M059J (cell line): ENCODE measurements around the gene EIF2D. TPM values are rescaled to one million over a fixed set of nuclear protein-coding genes. Genes with fewer than 3 reads are reported as not detected.
A peak's percentile ranks its signal among the peaks of the same experiment; 100 is the strongest.
"Not testable (repeated sequence)": the region's sequence is repeated elsewhere in the genome, so short reads cannot be mapped to it uniquely, and the experiment has no call there.

ENCODE experiments used
- DNase-seq: peaks from one replicate; pipeline ENCODE4 v3.0.0-alpha.2; 2012; ENCODE audit warnings: low read depth
- total RNA-seq: library from RNA; depleted of rRNA; stranded (reverse); fragments of >200 nt; shearing (Covaris generic); gene quantifications from 2 replicates; pipeline ENCODE4 v1.2.3, GENCODE V29; 2014

Gene EIF2D
- total RNA-seq, 1 experiment from 2014 or later: 39.0 TPM

DNA sequence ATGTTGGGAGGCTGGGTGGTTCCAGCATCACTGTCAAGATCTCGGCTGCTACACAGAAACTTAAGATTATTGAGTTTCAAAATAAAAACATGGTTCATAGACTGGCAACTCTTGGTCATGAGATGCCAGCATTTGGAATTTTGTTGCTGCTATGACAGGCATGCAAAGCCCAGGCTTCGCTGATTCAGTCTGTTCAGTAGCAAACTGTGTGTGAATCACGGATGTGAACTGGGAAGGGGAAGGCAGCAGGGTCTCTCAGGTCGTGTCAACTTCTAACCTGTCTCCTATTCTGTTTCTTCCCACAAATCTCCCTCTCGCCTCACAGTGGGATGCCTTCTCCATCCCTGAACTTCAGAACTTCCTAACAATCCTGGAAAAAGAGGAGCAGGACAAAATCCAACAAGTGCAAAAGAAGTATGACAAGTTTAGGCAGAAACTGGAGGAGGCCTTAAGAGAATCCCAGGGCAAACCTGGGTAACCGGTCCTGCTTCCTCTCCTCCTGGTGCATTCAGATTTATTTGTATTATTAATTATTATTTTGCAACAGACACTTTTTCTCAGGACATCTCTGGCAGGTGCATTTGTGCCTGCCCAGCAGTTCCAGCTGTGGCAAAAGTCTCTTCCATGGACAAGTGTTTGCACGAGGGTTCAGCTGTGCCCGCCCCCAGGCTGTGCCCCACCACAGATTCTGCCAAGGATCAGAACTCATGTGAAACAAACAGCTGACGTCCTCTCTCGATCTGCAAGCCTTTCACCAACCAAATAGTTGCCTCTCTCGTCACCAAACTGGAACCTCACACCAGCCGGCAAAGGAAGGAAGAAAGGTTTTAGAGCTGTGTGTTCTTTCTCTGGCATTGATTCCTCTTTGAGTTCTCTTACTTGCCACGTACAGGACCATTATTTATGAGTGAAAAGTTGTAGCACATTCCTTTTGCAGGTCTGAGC is 25.5 kb downstream of the EIF2D start:
- no peak for DNase-seq

DNA sequence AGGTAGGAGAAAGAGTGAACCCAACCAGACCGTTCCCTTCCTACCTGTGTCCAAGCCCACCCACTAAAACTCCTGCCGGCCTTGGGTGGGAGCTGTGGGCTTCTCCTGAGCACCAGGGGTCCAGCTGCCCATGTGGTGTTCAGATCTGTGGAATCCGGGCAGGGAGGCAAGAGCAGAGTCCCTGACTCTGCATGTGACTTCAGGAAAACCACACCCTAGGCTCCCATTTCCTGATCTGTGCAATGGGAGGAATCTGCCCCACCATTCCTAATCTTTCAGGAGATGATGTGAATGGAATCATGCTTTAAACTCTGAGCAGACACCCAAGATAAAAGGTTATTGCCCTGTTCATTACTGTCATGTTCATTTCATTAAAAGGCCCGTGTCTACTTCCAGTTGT is 27.6 kb downstream of the EIF2D start:
- DNase-seq: no peak

DNA sequence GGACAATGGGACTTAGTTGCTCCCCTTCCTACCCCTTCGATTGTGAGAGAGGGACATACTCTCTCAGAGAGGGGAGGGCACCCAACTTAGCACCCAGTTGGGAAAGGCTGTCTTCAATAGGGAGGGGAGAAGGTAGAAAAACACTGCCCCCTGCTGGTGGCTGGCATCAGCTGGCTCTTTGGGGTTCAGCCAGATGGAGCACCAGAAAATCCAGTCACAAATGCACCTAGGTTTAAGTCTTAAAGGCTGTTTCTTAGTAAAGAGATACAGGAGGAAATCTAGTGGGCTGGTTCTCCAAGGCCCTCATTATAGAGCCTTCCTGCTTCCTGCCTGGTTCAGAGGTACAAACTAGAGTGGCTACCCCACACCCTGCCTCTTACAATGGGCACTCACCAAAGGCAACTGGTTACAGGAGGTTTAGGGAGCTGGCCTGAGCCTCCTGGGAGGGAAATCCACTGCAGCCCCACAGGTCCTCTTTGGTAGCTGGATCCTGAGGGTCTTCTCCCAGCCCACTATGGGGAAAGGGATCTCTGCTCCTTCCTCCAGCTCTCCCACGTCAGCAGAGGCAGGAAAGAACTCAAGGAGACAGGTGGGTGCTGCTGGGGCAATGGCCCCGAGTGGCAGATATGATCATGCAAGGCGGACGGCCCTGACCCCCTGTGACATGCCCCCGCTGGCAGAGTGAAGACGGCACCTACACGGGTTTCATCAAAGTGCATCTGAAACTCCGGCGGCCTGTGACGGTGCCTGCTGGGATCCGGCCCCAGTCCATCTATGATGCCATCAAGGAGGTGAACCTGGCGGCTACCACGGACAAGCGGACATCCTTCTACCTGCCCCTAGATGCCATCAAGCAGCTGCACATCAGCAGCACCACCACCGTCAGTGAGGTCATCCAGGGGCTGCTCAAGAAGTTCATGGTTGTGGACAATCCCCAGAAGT is 28.3 kb downstream of the EIF2D start:
- DNase-seq: peak; percentile 66

DNA sequence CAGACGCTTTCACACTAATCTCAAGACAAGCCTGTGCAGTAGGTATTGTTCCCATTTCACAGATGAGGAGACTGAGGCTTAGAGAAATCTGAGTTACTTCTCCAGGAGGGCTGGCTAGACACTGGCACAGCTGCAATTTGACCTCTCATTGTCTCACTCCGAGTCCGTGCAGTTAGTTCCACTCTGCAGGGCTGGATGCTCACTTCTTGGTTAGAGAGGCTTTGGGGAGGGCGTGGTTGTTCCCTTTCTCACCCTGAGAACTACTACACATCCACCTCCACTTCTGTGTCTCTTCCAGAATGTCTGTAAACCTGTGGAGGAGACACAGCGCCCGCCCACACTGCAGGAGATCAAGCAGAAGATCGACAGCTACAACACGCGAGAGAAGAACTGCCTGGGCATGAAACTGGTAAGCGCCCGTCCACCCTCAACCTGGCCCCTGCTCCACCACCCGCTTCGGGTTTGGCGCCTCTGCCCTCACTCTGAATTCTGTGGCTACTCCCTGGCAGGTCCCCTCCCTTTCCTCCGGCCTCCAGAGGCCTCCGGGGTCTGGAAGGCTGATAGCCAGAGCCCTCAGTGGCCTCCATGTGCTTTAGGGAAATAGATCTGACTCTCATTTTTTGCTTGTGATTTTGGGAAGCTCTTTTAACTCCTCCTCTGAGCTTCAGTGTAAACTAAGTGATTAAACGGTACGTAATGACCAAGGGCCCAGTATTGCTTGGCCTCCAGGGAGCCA is 29.1 kb downstream of the EIF2D start:
- DNase-seq: no peak

DNA sequence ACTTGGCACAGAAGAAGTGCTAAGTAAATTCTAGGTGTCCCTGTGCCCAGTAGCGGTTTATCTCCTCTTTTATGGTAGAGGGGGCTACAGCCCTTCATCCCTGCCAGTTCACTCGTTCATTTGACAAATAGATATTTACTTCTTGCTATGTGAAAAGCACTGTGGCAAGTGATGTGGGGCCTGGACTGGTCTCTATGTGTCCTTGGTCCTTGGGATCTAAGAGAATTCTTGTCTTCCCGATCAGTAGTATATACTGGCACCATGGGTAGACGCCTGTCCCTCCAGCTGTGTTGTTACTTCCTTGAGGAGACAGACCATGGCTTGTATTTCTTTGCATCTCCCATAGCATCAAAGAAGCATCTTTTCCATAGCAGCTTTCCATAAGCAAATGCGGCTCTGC is 29.7 kb downstream of the EIF2D start:
- no peak for DNase-seq

DNA sequence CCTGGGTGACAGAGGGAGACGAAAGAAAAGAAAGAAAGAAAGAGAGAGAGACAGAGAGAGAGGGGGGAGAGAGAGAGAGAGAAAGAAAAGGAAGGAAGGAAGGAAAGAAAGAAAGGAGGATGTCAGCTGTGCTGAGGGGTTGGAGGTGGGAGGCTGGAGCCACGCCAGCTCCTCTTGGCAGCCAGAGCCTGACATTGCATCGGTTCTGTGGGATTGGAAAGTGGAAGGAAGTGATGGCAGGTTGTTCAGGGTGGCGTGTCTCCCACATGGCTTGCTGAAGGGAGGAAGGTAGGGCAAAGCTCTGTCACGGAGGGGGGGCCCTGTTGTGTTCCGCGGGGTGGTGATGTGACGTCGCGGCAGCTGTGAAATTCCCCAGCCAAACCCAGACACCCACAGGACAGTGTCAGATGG is 30.7 kb downstream of the EIF2D start:
- no peak for DNase-seq

DNA sequence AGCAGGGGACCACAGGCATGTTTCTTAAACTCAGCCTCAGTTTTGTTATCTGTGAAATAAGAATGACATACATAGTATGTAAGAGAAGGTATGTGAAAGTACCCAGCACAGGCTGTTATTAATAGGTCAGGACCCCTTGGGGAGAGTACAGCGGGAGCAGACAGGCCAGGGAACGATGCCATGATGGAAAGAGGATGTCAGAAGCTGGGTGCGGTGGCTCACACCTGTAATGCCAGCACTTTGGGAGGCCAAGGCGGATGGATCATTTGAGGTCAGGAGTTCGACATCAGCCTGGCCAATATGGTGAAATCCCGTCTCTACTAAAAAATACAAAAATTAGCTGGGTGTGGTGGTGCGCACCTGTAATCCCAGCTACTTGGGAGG is 31.2 kb downstream of the EIF2D start:
- not testable (repeated sequence) for DNase-seq

DNA sequence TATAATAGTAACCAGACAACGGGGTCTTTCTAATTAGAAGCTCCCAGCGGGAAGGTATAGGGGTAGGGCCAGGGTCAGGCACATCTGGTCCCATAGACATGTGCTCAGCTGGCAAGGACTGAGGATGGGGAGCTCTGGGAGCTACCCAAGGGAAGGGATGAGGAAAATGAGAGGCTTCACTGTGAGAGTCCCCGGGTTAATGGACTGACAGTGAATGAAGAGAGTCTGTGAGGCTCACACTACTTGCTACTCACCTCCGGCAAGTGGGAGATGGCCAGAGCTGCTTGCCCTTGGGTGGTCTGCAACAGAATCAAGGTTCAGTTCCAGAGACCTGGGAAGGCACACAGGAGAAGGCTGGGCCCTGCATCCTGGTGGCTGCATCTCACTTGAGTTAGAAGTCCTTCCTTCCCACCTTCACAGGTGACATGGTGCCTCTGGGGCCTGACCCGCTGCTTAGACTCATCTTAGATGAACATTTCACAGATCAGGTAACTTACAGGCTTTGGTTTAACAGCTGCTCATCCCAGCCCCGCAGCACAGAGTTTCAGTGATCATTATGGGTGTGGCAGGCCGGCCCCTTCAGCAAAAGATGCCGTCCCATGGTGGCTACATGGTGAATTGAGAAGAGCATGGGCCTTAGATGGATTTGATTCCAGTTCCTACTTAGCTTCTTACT is 31.7 kb downstream of the EIF2D start:
- no peak for DNase-seq

DNA sequence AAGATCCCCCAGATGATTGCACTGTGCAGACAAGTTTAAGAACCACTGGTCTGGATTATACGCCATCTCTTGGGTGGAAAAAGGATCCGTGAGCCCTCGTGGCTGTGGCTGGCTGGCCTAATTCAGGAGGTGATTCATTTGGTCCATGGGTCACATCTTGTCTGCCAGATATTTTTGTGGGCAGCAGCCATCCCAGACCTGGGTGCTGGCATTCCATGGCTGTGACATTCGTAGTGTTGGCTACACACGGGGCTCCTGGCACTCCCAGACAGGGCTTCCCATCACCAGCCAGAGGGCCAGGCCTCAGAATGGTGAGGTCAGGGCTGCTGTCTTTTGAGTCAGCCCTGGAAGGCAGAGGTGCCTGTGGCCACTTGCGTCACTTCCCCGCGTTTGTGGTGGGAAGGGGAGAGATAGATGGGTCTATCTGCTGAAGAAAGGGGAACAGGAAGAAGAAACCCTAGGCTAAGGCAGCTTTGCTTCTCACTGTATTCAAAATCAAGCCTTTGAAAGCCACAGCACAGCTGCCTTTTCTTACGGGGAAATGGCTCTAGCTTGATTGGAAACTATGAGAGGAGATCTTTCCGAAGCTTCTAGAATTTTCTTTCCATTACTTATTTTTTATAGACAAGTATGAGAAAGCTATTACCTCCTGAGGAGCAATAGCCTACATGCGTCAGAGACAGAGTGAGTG is 32.4 kb downstream of the EIF2D start:
- DNase-seq: peak; percentile 97

DNA sequence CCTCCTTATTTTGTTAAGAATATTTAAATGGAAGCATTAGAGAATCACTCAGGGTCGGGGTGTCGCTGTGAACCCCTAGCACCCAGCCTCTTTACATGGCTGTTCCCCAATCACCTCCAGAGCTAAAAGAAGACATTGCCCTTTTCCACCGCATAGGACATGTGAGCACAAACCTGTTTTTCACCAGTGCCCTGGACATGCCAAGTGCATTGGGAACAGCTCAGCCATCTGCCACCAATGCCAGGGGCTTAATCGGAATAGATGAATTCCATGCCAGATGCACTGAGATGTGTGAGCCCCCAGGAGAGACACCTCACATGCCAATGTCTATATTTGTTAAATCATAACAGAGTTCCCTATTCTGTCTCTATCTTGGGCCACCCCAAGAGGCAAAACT is 33.3 kb downstream of the EIF2D start:
- no peak for DNase-seq

DNA sequence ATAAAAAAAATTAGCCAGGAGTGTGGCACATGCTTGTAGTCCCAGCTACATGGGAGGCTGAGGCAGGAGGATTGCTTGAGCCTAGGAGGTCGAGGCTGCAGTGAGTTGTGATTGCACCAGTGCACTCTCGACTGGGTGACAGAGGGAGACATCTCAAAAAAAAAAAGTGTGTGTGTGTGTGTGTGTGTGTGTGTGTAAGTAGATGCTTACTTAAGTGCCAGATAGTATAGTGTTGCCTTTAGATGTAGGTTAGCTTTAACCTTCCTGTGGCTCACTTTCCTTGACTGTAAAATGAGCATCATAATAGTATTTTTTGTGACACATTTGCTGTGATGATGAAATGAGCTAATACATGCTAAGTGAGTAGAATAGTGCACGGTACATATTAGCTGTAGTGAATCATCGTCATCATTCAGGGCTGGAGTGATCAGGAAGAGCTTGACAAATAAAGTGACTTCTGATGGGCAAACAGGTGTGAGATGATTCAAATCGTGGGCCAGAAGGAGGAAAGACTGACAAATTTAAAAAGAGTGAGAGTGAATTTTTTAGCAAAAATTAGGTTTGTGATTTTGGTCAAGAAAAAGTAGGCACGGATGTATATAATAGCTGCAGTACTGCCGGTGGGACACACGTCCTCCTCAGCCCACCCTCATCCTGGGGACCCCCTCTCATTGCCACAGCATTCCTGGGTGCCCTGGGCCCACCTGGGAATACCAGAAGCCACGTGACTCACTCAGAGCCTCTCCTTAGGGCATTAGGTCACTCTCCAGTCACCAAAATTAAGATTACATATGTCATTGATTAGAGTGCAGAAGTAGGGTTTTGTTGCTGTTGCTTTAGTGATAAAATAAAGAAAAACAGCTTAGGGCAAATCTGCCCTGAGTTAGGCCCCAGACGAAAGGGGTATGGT is 33.9 kb downstream of the EIF2D start:
- no peak for DNase-seq

DNA sequence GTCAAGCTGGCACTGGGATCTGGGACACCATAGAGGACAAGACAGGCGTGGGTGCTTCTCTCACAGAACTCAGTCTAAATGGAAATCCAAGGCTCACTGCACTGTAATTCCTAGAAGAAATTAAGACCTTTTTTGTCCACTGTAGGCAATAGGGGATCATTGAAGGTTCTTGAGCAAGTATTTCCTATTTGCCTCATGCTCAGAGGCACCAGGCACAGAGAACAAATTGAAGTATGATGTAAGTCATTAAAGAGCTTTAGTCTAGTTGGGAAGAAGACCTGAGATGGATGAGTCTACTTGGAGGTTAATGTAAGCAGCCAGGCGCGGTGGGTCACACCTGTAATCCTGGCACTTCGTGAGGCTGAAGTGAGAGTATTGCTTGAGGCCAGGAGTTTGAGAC is 34.6 kb downstream of the EIF2D start:
- DNase-seq: no peak

DNA sequence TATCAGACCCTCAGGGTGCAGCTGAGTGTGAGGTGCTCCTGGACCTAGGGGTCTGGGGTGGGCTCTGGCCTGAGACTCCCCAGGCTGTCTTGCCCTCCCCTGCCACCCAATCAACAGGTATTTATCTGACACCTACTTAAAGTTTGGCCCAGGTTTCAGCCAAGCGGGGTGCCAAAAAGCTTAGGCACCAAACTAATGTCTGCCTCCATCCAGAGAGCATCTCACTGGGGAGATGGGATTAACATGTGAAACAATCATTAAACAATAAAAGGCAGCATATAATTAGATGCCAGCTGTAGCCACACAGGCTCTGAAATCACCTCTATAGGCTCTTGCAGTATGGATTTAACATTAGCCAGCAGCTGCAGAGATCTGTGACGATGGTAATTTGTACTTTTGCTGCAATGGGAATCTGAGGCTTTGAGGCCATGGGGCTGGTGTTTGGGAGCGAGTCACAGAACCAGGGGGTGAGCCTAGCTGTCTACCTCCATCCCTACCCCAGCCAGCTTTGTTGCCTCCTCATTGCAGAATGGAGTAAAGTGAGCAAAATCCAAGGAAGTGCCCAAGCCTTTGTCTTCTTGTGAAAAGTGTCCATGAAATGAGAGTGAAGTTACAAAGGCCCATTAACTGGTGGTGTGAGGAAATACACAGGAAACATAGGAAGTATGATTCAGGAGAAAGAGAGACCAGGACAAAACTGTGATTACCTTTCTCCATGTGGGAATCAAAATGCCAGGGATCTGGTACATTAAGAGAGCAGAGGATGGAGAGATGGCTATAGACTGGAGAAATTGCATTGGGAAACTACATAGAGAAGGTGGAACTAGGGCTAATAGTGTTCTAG is 36.1 kb downstream of the EIF2D start:
- no peak for DNase-seq

DNA sequence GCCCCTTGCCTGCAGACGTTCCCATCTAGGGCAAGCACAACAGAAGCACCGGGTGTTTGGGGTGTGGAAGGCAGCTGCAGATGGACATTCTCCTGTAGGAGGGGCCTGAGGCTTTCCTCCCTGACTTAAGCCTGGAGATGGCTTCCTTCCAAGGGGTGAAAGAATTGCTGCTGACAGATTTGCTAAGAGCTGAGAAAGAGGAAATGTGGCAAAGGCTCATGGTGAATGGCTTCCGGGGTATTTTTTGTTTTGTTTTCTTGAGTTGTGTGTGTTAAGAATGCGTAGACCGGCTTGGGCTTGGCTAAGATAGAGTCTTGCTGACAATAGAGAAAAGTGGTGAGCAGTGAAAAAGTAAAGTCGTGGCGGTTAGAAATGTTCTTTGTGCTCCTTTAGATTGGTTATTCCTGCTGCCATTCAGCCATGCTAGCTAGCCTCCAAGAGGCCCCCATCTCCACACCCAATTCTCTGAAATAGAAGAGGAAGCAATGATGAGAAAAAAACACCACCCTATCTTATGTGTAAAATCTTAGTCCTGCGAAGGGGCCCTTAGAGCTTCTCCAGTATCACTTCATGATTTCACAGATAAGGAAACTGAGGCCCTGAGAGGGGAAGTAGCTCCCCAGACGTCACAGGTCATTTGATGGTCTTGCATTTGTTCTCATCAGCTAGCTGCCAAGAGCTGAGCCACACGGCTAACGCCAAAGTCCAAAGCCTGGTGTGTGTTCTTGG is 36.9 kb downstream of the EIF2D start:
- peak; percentile 80 for DNase-seq

DNA sequence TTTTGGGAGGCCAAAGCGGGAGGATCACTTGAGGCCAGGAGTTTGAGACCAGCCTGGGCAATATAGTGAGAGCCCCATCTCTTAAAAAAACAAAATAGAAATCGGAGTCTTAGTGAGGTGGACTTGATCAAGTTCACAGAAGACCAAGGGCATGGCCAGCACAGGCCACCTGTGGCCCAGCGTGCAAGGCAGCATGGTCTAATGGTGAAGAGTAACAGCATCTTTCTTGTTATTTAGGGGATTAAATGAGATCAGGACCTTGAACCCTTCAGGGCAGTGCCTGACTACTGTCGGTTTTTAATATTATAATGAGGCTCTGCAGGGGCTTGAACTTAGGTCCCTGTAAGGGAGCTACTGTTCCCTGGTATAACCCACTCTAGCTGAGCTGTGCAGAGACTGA is 38.5 kb downstream of the EIF2D start:
- DNase-seq: no peak

DNA sequence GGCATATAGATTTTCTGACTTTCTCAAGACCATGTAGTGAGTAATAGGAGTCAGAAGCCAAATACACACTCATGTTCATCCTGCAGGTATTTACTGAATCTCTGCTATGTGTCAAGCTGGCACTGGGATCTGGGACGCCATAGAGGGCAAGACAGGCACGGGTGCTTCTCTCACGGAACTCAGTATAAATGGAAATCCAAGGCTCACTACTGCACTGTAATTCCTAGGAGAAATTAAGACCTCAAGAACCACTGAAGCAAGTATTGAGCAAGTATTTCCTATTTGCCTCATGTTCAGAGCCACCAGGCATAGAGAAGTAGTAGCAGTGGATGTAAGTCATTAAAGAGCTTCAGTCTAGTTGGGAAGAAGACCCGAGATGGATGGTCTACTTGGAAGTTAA is 38.9 kb downstream of the EIF2D start:
- DNase-seq: no peak

DNA sequence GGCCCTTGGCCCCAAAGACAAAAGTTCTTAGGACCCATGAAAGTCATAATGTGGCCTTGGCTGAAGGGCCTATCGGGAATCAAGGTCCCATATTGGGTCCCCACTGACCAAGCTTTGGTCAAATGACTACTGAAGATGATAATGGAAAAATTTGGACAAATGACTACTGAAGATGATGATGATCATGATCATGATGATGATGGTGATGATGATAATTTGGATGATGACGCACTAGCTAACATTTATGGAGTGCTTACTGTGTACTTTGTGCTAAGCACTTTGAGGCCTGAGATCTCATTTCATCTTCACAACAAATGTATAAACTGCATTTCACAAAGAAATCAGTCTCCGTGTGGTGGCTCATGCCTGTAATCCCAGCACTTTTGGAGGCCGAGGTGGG is 39.4 kb downstream of the EIF2D start:
- DNase-seq: no peak

DNA sequence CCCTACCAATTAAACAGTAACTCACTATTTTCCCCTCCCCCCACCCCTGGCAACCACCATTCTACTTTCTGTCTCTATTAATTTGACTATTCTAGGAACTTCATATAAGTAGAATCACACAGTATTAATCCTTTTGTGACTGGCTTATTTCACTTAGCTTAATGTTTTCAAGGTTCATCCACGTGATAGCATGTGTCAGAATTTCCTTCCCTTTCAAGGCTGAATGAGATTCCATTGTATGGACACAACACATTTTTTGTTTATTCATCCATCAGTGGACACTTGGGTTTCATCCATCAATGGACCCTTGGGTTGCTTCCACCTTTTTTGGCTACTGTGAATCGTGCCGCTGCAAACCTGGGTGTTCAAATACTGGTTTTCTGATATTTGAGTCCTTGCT is 41.7 kb downstream of the EIF2D start:
- no peak for DNase-seq
